GM12801 (cell line): ENCODE measurements around the gene GRB10.

Experiments used
- TF ChIP-seq, protein P1 (sequence below): IDR thresholded peaks from one replicate; pipeline ENCODE4 v1.5.1; 2011; ENCODE audit warnings: control low read depth; ENCODE audit not compliant: insufficient read length; ENCODE audit errors: extremely low read depth

GRB10 gene

DNA sequence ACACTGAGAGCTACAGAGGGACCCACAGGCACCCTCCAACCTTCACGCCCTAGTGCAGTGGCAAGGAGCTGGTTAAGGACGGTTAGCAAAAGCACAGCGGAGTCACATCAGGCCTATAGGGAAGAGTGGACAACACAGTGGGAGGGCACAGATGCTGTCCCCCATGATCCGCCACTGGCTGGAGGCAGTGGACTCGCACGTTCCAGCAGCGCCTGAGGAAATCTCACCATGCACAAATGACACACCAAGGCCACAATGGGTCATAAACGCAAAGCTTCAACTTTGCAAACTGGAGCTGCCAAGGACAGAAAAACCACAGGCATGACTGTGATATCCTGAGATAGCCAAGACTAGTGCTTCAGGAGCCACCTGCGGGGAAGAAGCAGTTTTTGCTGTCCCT, 58.8 kb downstream of the GRB10 start:
- TF ChIP-seq, protein P1, sequence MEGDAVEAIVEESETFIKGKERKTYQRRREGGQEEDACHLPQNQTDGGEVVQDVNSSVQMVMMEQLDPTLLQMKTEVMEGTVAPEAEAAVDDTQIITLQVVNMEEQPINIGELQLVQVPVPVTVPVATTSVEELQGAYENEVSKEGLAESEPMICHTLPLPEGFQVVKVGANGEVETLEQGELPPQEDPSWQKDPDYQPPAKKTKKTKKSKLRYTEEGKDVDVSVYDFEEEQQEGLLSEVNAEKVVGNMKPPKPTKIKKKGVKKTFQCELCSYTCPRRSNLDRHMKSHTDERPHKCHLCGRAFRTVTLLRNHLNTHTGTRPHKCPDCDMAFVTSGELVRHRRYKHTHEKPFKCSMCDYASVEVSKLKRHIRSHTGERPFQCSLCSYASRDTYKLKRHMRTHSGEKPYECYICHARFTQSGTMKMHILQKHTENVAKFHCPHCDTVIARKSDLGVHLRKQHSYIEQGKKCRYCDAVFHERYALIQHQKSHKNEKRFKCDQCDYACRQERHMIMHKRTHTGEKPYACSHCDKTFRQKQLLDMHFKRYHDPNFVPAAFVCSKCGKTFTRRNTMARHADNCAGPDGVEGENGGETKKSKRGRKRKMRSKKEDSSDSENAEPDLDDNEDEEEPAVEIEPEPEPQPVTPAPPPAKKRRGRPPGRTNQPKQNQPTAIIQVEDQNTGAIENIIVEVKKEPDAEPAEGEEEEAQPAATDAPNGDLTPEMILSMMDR = no peak

DNA sequence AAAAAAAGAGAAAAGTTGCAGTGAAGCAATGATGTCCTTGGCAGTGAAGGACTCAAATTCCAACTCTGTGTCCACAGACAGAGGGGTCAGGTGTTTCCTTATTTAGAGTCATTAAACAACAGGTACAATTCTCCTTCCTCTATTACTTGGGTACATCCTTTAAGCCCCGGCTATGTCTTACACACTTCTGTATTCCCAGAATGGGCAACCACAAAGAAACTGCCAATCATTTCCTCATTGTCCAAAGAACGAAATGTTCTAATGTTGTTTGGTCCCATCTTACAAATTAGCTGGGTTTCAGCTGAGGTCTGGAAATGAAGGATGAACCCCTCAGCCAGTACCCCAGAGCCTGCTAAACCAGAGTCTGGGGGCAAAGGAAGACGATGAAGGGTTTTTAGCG, 59.5 kb downstream of the GRB10 start:
- TF ChIP-seq, protein P1 = no peak

DNA sequence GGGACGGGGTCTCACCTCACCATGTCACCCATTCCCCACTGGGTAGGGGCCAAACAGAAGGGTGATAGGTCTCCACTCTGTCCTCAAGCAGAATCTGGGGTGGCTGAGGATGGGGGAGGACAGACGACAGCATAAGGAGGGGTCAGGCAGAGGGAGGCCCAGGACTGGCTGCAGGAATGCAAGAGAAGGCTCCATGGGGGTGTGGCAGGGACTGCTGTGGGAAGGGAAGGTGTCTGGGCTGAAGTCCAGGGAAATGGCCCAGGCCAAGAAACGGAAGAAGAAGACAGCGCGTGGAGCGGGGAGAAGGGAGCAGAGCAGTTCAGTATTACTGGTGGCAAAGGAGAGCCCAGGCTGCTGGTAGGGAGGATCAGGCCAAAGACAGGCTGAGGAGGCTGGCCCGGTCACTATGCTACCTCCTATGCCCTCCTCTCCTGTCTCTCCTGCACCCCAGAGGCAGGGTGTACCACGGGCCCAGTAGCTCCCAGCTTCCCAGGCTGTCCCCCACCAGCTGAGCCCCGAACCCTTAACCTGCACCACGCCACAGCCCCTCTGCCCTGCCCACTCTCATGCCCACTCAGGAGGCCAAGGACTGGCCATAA, 60.9 kb downstream of the GRB10 start:
- TF ChIP-seq, protein P1 = no peak

DNA sequence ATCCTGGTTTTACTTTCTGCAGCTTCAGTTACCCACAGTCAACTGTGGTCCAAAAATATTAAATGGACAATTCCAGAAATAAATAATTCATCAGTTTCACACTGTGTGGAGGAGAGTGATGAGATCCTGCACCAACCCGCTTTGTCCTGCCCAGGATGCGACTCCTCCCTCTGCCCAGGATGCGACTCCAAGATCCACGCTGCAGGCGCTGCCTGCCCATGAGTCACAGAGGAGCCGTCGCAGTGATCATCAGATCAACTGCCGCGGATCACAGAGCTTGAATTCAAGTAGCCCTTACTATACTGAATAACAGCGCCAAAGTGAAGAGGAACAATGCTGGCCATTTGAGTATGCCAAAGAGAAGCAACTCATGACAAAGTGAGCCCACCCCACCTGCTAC, 61.5 kb downstream of the GRB10 start:
- TF ChIP-seq, protein P1 = no peak

DNA sequence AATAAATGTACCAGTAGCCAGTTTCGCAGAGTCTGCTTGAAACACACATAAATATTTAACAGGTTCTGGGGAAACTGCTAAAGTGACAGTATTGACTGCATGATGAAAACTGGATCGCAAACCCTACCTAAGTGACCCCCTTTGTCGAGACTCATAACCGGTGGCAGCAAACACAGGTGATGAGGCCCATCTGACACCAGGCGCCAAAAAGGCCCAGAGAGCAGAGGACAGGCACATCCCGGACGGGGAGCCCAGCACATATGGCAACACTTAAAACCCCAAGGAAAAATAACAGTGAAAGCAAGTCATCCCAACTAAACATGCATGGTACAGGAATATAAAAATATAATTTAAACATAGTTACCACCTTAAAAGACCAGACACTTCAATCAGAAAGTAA, 62.4 kb downstream of the GRB10 start:
- TF ChIP-seq, protein P1 = no peak

DNA sequence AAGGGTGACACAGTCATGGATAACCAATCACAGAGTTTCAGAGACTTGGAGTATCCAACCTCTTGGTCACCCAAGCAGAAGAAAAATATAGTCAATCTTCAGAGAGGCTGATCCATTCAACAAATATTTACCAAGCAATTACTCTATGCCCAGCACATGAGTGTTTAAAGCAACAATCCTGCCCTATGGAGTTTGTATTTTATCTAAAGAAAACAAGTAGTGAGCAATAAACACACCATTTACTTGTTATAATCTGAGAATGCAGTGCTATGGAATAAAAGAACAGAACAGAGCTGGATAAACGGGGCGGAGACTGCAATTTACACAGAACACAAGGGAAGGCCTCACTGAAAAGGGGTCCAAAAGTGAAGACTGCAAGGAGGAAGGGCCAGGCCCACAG, 63.8 kb downstream of the GRB10 start:
- TF ChIP-seq, protein P1 = no peak

DNA sequence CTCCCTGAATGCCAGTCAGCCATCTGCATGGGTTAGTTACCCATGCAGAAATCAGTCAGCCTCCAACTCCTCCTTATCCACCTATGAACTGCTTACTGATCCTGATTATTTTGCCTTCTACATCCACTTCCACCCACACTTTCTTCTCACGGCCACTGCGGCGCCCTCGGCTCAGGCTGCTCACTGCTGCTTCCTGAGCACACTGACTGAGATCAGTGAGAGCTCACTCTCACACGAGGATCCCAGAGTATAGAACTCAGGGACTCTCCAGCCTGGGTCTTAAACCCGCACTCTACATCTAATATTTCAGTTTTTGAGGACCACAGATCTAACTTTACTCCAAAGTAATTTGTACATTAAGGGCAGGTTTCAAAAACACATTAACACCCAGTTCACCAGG, 64.4 kb downstream of the GRB10 start:
- TF ChIP-seq, protein P1 = no peak
